NCI-H748 treated with DMSO at 0.1 percent for 48 hours (cell line): ENCODE results near the gene STING1.
"Not testable (repeated sequence)": the region's sequence is repeated elsewhere in the genome, so short reads cannot be mapped to it uniquely, and the experiment has no call there.

Source experiments
- DNase-seq: peaks from one replicate; lab custom pipeline; 2025; lab: John Stamatoyannopoulos, UW

STING1 gene

DNA sequence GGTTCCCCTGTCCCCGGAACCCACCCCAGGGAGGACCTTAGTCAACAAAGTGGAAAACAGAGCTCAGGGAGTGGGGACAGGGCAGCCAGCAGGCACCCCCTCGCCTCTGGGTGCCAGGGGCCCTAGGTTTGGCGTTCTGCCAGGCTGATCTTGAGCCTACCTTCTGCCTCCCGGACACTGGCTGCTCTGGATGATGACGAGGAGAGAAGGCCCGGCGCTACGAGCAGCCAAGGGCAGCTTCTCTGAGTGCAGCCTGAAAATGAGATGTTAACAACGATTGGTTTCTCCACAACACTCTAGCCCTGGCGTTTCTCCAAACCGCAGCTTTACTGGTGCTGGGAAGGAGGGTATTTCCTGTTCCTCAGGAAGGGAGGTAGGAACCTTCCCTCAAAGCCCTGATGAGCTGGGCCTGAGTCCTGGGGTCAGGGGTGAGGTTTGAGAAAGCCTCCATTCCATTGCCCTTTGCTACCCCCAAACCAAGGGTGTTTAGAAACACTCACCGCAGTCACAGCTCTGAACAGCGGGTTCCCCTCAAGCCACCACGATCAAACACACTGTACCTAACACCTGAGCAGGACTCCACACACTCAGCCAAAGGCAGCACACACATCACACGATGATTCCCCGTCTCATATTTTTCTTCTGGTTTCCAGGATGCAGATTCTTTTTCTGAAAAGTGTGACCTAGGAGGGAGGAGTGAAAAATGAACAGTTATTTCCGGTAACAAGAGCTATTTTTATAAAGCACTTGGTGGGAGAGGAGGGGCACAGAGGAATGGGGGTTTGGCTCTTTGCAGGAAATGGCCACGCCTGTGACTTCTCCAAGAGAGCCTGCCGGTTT, at the start of gene STING1:
Gene STING1 (minus strand): TSS at position 709 of the 840 bp plus-strand sequence. CDS start 1,054 bp downstream, outside the sequence.
- DNase-seq, result no peak

- DNase-seq, result no peak
Measured at GRCh38 chr5:139531772-139532169, 49.2 kb upstream of the STING1 start.

DNA sequence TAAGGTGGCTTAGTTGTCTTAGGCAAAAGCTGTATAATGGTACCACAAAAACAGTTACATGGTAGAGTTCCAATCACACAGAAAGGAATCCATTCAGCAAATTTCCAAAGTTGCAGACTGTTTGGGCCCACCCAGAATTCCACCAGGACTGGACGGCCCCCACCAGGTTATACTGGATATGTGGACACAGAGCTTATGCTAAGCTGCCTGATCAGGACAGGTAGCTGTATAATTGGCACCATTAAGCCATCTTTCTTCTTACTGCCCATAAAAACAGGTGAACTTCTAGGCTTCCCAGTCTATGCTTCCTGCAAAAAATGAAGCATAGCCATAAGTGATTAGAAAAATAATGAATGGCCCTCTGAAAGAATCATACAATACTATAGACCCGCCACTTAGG, 47.5 kb upstream of the STING1 start:
- DNase-seq, result not testable (repeated sequence)

- DNase-seq, result not testable (repeated sequence)
Measured at GRCh38 chr5:139528695-139529094, 46.1 kb upstream of the STING1 start.

DNA sequence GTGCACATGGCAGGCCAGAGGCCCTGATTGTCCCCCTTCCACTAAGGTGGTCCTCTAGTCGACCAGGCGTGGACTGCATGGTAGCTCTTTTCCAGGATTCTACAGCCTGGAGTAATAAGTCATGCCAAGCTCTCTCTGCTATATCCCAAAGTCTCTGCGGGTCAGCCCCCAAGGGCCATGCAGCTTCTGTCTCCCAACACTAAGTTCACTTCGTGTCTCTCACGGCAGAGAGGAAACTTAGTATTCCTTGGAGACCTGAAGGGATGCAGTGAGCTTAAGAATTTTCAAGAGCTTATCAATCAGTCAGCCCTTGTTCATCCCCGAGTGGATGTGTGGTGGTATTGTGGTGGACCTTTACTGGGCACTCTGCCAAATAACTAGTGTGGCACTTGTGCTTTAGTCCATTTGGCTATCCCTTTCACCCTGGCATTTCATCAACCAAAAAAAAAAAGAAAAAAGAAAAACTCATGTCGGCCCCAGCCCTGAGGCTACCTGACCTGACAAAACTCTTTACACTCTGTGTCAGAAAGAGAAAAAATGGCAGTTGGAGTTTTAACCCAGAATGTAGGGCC, 45.4 kb upstream of the STING1 start:
- DNase-seq, result not testable (repeated sequence)

GRCh38 chr5:139527090-139527470, 44.5 kb upstream of the STING1 start:
- DNase-seq, result not testable (repeated sequence)

DNA sequence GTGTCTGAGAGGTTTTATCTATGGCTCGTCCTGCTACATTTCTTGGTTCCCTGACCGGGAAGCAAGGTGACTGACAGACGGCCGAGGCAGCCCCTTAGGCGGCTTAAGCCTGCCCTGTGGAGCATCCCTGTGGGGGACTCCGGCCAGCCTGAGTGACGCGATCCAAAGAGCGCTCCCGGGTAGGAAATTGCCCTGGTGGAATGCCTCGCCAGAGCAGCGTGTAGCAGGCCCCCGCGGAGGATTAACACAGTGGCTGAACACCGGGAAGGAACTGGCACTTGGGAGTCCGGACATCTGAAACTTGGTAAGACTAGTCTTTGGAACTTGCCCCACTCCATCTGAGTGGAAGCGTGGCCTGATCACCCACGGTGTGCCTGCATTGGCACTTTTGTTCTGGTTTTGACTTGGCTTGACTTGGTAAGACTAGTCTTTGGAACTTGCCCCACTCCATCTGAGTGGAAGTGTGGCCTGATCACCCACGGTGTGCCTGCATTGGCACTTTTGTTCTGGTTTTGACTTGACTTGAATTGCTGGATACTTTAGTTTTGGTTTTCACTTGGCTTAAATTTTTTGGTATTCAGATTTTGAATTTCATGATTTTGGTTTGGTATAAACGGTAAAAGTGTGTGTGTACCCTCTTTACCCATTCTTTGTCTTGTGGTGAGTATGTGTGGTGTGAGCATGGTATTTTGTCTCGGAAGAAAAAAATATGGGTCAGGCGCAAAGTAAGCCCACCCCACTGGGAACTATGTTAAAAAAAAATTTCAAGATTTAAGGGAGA, 43.9 kb upstream of the STING1 start:
- not testable (repeated sequence) for DNase-seq

DNA sequence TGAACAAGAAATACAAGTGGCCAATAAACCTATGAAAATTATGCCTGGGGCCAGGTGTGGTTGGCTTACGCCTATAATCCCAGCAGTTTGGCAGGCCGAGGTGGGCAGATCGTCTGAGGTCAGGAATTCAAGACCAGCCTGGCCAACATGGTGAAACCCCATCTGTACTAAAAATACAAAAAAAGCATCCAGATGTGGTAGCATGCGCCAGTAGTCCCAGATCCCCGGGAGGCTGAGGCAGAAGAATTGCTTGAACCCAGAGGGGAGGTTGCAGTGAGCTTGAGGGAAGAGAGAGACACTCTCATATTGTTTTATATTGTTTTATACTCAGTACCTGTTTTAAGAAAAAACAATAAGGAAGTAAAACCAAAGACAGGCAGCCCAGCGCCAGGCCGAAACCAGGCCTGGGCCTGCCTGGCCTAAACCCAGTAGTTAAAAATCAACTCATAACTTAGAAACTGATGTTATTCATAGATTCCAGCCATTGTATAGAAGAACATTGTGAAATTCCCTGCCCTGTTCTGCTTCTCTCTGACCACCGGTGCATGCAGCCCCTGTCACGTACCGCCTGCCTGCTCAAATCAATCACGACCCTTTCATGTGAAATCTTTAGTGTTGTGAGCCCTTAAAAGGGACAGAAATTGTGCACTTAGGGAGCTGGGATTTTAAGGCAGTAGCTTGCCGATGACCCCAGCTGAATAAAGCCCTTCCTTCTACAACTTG, 43.2 kb upstream of the STING1 start:
- DNase-seq, result not testable (repeated sequence)

- no peak for DNase-seq
Measured at GRCh38 chr5:139524940-139525585, 42.5 kb upstream of the STING1 start.

- no peak for DNase-seq
Measured at GRCh38 chr5:139524446-139524845, 41.9 kb upstream of the STING1 start.

DNA sequence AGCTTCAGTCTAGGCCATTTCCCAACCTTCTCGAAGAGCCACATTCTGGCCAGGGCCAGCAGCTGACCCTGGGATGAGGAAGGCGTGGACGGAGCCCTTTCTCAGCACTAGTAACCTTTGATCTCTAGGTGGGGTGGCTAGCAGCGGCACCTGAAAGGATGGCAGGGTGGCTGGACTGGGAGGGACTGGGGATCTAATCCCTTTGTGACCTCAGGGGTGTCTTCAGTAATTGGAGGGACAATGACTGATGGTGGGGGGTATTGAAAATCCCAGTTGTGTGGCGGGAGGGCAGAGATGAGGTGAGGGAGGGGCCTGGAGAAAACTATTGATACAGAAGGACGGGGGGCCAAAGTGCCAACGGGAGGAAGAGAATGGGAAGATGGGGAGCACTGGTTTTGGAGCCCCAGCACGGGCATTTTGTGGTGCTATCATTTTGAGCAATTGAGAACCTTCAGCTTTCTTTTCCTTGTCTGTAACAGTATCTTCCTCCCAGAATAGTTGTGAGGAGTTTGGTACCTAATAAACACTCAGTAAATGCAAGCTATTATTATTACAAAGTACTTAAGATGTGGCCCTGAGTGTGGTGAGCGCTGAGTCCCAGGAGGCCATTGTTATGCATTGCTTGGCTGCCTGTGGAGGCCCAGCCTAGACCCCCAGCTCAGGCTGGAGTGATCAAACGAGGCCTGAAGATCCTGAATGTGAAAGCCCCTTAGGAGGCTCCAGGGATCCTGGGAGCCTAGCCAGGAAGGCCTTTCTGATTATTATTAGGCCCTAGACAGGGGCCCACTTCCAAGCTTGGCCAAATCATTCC, 41.3 kb upstream of the STING1 start:
- DNase-seq, result no peak

DNA sequence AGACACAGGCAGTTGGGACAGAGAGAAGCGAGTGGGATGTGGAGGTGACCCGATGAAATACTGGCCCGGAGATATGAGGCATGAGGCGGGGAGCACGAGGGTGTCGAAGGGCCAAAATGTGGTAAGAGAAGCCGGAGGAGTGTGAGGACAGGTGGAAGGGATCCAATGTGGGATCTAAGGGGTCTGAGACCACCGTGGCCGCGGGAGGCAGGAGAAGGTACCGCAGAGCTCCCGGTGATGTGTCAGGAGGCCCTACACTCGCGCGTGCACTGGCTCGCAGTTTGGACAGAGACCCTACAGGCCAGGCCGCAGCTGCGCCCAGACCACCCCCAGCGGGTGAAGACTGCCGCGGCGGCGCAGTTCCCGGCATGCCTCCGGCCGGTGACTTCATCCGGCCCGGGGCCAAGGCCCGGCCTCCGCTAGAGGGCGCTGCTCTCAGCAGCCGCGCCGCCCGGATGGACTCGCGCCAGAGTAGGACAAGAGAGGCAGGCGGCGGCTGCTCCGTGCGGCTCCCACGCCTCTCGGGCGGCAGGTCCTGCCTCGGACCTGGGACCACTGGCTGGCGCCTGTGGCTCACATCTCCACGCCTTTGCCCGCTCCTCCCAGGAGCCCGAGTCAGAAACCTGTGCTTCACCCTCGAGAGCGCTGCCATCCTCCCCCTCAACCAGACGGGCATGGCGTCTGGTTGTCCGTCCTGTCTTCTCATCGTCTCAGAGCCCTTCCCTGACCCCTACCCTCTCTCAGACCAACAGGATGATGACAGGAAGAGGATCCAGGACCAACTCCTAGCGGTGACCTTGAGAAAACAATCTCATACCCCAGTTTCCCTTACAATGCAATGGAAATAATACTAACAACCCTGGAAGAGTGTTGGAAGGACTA, 35.4 kb upstream of the STING1 start:
- peak; percentile 73 for DNase-seq

GRCh38 chr5:139514486-139514856, 31.9 kb upstream of the STING1 start:
- DNase-seq, result no peak

- no peak for DNase-seq
Measured at GRCh38 chr5:139513852-139514485, 31.4 kb upstream of the STING1 start.

DNA sequence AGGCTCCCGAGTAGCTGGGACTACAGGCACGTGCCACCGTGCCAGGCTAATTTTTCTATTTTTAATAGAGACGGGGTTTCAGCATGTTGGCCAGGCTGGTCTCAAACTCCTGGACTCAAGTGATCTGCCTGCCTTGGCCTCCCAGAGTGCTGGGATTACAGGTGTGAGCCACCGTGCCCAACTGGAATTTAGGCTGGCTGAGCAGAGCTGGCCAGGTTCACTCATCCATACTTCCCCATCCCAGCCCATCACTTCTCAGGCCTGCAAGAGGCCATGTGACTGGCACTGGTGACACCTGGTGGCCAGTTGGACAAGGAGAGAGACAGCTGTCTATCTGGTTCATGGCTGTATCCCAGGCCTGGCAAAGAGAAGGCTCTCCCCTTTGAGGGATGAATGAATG, 30.9 kb upstream of the STING1 start:
- DNase-seq, result peak; percentile 27

DNA sequence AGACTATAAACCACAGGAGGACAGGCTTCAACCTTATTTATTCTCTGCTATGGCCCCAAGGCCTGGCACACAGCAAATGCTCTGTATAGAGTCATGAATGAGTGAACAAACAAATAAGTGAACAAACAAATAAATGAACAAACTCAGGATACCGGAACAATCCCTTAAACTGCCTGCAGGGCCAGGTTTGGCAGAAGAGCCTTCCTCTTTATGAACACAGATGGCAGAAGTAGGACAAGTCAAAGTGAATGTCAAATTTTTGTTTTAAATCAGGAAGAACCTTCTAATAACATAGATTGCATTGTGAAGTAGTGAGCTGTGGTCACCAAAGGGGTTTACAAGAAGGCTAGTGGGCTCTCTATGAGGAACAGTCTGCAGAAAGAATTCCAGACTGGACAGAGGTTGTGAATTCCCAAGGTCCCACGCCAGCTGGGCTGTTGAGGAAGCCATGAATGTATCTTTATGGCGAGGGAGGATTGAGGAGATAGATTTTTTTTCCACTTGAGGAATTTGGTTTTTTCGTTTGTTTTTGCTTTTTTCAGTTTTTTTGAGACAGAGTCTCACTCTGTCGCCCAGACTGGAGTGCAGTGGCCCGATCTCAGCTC, 30.3 kb upstream of the STING1 start:
- no peak for DNase-seq

DNA sequence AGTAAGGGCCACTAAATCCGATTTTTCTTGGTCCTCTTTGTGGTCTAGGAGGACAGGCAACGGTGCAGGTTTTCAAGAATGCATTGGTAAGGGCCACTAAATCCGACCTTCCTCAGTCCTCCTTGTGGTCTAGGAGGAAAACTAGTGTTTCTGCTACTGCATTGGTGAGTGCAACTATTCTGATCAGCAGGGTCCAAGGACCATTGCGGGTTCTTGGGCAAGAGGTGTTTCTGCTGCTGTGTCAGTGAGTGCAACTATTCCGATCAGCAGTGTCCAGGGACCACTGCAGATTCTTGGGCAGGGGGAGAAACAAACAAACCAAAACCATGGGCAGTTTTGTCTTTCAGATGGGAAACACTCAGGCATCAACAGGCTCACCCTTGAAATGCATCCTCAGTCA, 22.2 kb upstream of the STING1 start:
- DNase-seq, result not testable (repeated sequence)

- DNase-seq, result not testable (repeated sequence)
Measured at GRCh38 chr5:139503879-139504278, 21.3 kb upstream of the STING1 start.
